LNCaP clone FGC (cell line): ENCODE measurements around the gene NACAD.

Experiments used
- DNase-seq: peaks from one replicate; pipeline ENCODE4 v3.0.0-alpha.2; 2011; ENCODE audit warnings: low read depth
- H3K4me3 ChIP-seq: 2 replicates; pipeline ENCODE4 v1.5.1; 2011; ENCODE audit warnings: mild to moderate bottlenecking, low read depth, low read length, control low read depth
- TF ChIP-seq, protein P1 (sequence below): IDR thresholded peaks from 2 replicates; pipeline ENCODE4 v1.5.1; 2012; ENCODE audit warnings: mild to moderate bottlenecking; ENCODE audit not compliant: control insufficient read depth, insufficient read depth; ENCODE audit errors: extremely low read depth

NACAD gene

DNA sequence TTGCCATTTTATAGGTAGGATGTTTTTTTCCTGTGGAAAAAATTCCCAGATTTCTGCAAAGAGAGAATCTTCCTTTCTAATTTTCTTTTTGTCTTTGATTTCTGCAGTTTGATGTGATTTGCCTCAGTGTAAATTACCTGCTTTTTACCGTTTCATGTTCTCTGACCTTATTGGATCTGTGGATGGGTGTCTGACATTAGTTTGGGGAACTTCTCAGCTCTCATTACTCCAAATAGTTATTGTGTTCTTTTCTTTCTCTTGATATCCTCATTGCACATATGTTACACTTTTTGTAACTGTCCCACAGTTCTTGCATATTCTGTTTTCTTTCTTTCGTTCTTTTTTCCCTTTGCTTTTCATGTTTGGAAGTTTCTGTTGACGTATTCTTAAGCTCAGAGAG is 28.5 kb downstream of the NACAD start:
- no peak overlapping the region for H3K4me3 ChIP-seq
- DNase-seq = no peak
- TF ChIP-seq, protein P1, sequence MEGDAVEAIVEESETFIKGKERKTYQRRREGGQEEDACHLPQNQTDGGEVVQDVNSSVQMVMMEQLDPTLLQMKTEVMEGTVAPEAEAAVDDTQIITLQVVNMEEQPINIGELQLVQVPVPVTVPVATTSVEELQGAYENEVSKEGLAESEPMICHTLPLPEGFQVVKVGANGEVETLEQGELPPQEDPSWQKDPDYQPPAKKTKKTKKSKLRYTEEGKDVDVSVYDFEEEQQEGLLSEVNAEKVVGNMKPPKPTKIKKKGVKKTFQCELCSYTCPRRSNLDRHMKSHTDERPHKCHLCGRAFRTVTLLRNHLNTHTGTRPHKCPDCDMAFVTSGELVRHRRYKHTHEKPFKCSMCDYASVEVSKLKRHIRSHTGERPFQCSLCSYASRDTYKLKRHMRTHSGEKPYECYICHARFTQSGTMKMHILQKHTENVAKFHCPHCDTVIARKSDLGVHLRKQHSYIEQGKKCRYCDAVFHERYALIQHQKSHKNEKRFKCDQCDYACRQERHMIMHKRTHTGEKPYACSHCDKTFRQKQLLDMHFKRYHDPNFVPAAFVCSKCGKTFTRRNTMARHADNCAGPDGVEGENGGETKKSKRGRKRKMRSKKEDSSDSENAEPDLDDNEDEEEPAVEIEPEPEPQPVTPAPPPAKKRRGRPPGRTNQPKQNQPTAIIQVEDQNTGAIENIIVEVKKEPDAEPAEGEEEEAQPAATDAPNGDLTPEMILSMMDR = no peak

DNA sequence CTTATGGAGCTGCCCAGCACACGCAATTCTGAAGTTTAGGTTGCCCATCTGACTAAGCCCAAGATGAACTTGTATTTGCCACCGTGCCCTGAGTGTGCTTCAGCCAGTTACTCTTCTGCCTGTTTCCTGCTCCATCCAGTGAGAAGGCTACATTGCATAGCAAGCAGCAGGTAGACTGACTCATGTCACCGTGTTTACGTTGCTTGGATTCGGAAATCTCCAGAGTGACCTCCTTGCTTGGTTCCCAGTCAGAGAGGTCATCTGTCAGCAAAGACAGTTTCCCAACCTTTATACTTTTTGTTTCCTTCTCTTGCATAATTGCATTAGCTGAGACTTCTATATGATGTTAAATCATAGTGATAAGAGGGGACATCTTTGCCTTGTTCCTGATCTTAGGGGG is 30.9 kb downstream of the NACAD start:
- H3K4me3 ChIP-seq = no peak overlapping the region
- DNase-seq = no peak
- TF ChIP-seq, protein P1 = no peak

DNA sequence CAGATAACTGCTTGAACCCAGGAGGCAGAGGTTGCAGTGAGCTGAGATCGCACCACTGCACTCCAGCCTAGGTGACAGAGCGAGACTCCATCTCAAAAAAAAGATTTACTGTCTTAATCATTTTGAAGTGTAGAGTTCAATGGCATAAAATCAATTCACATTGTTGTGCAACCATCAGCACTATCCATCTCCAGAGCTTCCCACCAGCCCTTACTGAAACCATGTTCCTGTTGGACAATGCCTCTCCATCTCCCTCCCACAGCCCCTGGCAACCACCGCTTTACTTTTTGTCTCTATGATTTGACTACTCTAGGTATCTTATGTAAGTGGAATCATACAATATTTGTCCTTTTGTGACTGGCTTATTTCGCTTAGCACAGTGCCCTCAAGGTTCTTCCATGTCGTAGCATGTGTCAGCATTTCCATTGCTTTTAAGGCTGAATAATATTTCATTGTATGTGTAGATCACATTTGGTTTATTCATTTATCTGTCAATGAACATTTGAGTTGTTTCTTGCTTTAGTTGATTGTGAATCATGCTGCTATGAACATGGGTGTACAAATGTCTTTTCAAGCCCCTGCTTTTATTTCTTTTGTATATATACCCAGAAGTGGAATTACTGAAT is 33.1 kb downstream of the NACAD start:
- H3K4me3 ChIP-seq = no peak overlapping the region
- DNase-seq = no peak
- TF ChIP-seq, protein P1 = no peak

DNA sequence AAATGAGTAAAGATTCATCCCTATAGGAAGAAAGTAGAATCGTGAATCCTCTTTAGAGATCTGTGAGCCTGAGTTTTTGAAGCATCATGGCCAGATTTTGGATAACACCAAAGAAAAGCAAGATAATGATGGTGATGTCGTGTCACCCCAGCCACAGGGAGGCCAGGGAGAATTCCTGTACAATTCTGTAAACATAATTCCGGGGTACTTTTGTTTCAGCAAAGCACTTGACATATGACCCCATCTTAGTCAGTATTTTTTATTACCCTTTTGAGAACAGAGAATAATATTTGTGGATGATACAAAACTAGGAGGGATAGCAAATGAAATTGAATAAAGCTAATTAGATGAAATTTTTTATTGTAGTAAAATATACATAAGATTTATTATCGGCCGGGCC is 33.8 kb downstream of the NACAD start:
- TF ChIP-seq, protein P1 = no peak
- no peak overlapping the region for H3K4me3 ChIP-seq
- DNase-seq = no peak

DNA sequence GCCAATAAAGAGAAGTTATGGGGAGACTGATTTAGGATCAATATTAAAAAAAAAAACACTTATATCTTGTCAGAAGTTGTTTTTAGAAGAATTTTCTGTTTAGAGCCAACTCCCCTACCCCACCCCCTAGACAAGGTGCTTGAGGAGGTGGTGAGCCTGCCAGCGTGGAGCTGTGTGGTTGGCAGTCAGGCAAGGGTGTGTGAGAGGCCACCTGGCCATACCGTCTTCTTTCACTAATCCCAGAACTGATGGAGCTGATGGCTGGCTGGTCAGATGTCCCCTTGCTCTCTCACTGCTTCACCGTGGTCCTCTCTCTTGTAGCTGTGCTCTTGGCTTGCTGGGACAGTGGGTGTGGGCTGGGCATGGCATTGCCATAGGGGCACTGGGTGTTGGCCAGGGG is 34.3 kb downstream of the NACAD start:
- TF ChIP-seq, protein P1 = no peak
- DNase-seq = no peak
- no peak overlapping the region for H3K4me3 ChIP-seq

DNA sequence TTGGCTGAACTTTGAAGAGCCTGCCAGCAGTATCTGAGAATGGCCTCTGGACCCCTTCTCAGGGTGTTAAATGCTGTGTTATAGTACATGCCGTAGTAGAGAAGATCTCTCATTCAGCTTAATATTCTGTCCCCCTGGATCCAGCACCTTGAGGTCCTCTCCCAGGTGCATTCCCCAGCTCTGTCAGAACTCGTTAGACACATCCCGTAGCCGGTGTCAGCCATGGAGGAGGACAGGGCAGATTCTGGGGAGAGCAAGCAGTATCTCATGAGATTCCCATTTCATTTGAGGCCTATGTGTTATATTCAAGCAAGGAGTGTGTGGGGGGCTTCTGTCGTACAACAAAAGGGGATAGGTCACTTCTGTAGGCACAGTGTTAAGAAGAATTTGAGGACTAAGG is 34.8 kb downstream of the NACAD start:
- TF ChIP-seq, protein P1 = no peak
- no peak for DNase-seq
- H3K4me3 ChIP-seq = no peak overlapping the region

DNA sequence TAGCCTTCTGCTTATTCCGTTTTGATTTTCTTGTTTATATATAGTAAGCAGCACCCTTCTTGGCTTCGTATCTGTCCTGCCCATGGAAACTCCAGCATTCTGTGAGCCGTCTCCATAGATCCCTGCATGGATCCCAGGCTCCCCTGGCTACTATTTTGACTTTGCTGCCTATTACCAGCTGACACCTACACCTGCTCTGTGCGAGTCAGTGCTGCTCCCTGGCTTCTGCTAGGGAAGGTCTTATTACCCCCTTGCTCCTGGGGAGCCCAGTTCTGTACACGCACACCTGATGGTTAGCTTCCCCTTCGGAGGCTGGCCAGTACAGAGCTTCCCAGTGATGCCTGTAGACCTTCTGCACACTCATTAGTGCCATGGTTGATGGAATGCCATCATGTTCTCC is 35.4 kb downstream of the NACAD start:
- no peak for DNase-seq
- H3K4me3 ChIP-seq = no peak overlapping the region
- TF ChIP-seq, protein P1 = no peak
